Stimulated activated CD4-positive, alpha-beta T cell treated with anti-CD3 and anti-CD28 coated beads, TNF-alpha, amount 100 ng/mL, for 24 hours (primary cell): ENCODE data around the gene CITED2.
"Not testable (repeated sequence)": the region's sequence is repeated elsewhere in the genome, so short reads cannot be mapped to it uniquely, and the experiment has no call there.

Source experiments
- DNase-seq, 3 experiments: peaks; one replicate each; pipeline ENCODE4 v3.0.0-alpha.2; 2020; ENCODE audit warnings: low read depth in 3 of 3

Gene CITED2

GRCh38 chr6:139364982-139365379 lies 9.5 kb downstream of the CITED2 start:
- no peak for DNase-seq

- no peak for DNase-seq
These were observed 10.0 kb downstream of the CITED2 start for GRCh38 chr6:139364302-139364981.

GRCh38 chr6:139363797-139364196 lies 10.7 kb downstream of the CITED2 start:
- DNase-seq = not testable (repeated sequence)

GRCh38 chr6:139363123-139363522 lies 11.3 kb downstream of the CITED2 start:
- not testable (repeated sequence) for DNase-seq

- no peak for DNase-seq
These were observed 13.2 kb downstream of the CITED2 start for GRCh38 chr6:139361211-139361610.

- DNase-seq = no peak
These were observed 17.5 kb downstream of the CITED2 start for GRCh38 chr6:139356924-139357323.

GRCh38 chr6:139355777-139356445 lies 18.5 kb downstream of the CITED2 start:
- no peak for DNase-seq

GRCh38 chr6:139355172-139355571 lies 19.3 kb downstream of the CITED2 start:
- no peak for DNase-seq

- no peak for DNase-seq
These were observed 20.3 kb downstream of the CITED2 start for GRCh38 chr6:139354189-139354588.

GRCh38 chr6:139349464-139350020 lies 24.9 kb downstream of the CITED2 start:
- no peak for DNase-seq

- DNase-seq = no peak
These were observed 28.1 kb downstream of the CITED2 start for GRCh38 chr6:139346392-139346791.

- no peak for DNase-seq
These were observed 30.1 kb downstream of the CITED2 start for GRCh38 chr6:139344186-139344963.

GRCh38 chr6:139343052-139343750 lies 31.2 kb downstream of the CITED2 start:
- no peak for DNase-seq

- DNase-seq = no peak
These were observed 33.4 kb downstream of the CITED2 start for GRCh38 chr6:139341060-139341459.

- no peak for DNase-seq
These were observed 35.7 kb downstream of the CITED2 start for GRCh38 chr6:139338795-139339194.

GRCh38 chr6:139337830-139338229 lies 36.6 kb downstream of the CITED2 start:
- DNase-seq = no peak

- DNase-seq = no peak
These were observed 37.4 kb downstream of the CITED2 start for GRCh38 chr6:139337001-139337400.

- no peak for DNase-seq
These were observed 38.0 kb downstream of the CITED2 start for GRCh38 chr6:139336488-139336887.

- DNase-seq = no peak
These were observed 38.8 kb downstream of the CITED2 start for GRCh38 chr6:139335447-139336210.

GRCh38 chr6:139334806-139335446 lies 39.5 kb downstream of the CITED2 start:
- no peak for DNase-seq
